Stimulated activated CD8-positive, alpha-beta memory T cell treated with anti-CD3 and anti-CD28 coated beads, Interleukin-2, amount 100 ng/mL, for 48 hours (primary cell): ENCODE results near the gene TMEM120B.
"Not testable (repeated sequence)": the region's sequence is repeated elsewhere in the genome, so short reads cannot be mapped to it uniquely, and the experiment has no call there.

Source experiments
- DNase-seq, 2 donors: peaks; one replicate each; pipeline ENCODE4 v3.0.0-alpha.2; 2020; ENCODE audit warnings: low read depth in 2 of 2

Gene TMEM120B

GRCh38 chr12:121709064-121709424 lies 3.5 kb upstream of the TMEM120B start:
- not testable (repeated sequence) for DNase-seq

- no peak for DNase-seq
These were observed 3.0 kb upstream of the TMEM120B start for GRCh38 chr12:121709478-121709961.

- DNase-seq, result no peak
These were observed 977 bp upstream of the TMEM120B start for GRCh38 chr12:121711361-121712189.

- DNase-seq, result no peak
These were observed 427 bp upstream of the TMEM120B start for GRCh38 chr12:121712190-121712460.

GRCh38 chr12:121713257-121713777 lies 765 bp downstream of the TMEM120B start:
- no peak for DNase-seq

GRCh38 chr12:121713793-121714192 lies 1.2 kb downstream of the TMEM120B start:
- no peak for DNase-seq

- not testable (repeated sequence) for DNase-seq
These were observed 2.5 kb downstream of the TMEM120B start for GRCh38 chr12:121715055-121715454.

- DNase-seq, result no peak
These were observed 3.4 kb downstream of the TMEM120B start for GRCh38 chr12:121715862-121716435.

- DNase-seq, result no peak
These were observed 4.6 kb downstream of the TMEM120B start for GRCh38 chr12:121717041-121717699.

GRCh38 chr12:121718653-121719239 lies 6.2 kb downstream of the TMEM120B start:
- DNase-seq, result peak in 1 of 2 donors; percentile 8

- no peak for DNase-seq
These were observed 7.4 kb downstream of the TMEM120B start for GRCh38 chr12:121719926-121720414.

GRCh38 chr12:121720762-121721161 lies 8.2 kb downstream of the TMEM120B start:
- DNase-seq, result no peak

- DNase-seq, result no peak
These were observed 10.0 kb downstream of the TMEM120B start for GRCh38 chr12:121722511-121722910.

- DNase-seq, result no peak
These were observed 10.6 kb downstream of the TMEM120B start for GRCh38 chr12:121723200-121723599.

GRCh38 chr12:121724925-121725324 lies 12.4 kb downstream of the TMEM120B start:
- DNase-seq, result no peak

- DNase-seq, result no peak
These were observed 12.9 kb downstream of the TMEM120B start for GRCh38 chr12:121725423-121725822.

- no peak for DNase-seq
These were observed 16.5 kb downstream of the TMEM120B start for GRCh38 chr12:121729021-121729420.

- DNase-seq, result no peak
These were observed 18.9 kb downstream of the TMEM120B start for GRCh38 chr12:121731473-121731872.

- DNase-seq, result no peak
These were observed 21.3 kb downstream of the TMEM120B start for GRCh38 chr12:121733849-121734248.

GRCh38 chr12:121738340-121738858 lies 25.8 kb downstream of the TMEM120B start:
- DNase-seq, result no peak

GRCh38 chr12:121740847-121741246 lies 28.3 kb downstream of the TMEM120B start:
- no peak for DNase-seq

GRCh38 chr12:121741743-121742142 lies 29.2 kb downstream of the TMEM120B start:
- no peak for DNase-seq
